H1 (cell line): Measurements from ENCODE around the gene KIF25. TPM values are rescaled to one million over a fixed set of nuclear protein-coding genes. Genes with fewer than 3 reads are reported as not detected.

Experiments
- CTCF ChIA-PET: fragments of 300-600 bp; sonication (Branson Sonifier 250); formaldehyde crosslinking; loops from one replicate; lab custom pipeline; 2021; ENCODE audit not compliant: partially characterized antibody; lab: Charles Lee
- POLR2A ChIA-PET: fragments of 300-600 bp; sonication (Branson Sonifier 250); formaldehyde crosslinking; loops from one replicate; lab custom pipeline; 2021; ENCODE audit warnings: inconsistent platforms; ENCODE audit not compliant: partially characterized antibody; lab: Charles Lee
- DNase-seq, 2 experiments: peaks; one replicate each; pipeline versions ENCODE4 v3.0.0 to v3.0.0-alpha.2; 2010 to 2022; ENCODE audit warnings: low spot score in 2 of 2, low read depth in 1 of 2, mixed read lengths in 1 of 2
- FAIRE-seq: peaks from 2 replicates; lab custom pipeline; 2011; peaks lifted over from hg19 to GRCh38; lab: Jason Lieb, UNC
- H2AFZ ChIP-seq: 2 replicates; pipeline ENCODE4 v1.8.1; 2012; ENCODE audit warnings: low read length, inconsistent platforms
- H2AK5ac ChIP-seq: 2 replicates; pipeline ENCODE4 v1.6.1; 2013; ENCODE audit warnings: low read depth, low read length
- H2BK120ac ChIP-seq: replicated peaks from 2 replicates; pipeline ENCODE3; 2013; ENCODE audit warnings: low read depth, low read length, inconsistent platforms
- H2BK12ac ChIP-seq: 2 replicates; pipeline ENCODE4 v1.6.1; 2013; ENCODE audit warnings: low read depth, low read length
- H2BK15ac ChIP-seq: 2 replicates; pipeline ENCODE4 v1.6.1; 2013; ENCODE audit warnings: low read length
- H2BK20ac ChIP-seq: 2 replicates; pipeline ENCODE4 v1.6.1; 2013; ENCODE audit warnings: low read length
- H2BK5ac ChIP-seq: 2 replicates; pipeline ENCODE4 v1.6.1; 2013; ENCODE audit warnings: low read depth, low read length
- H3K14ac ChIP-seq: 2 replicates; pipeline ENCODE4 v1.6.1; 2013; ENCODE audit warnings: inconsistent platforms; ENCODE audit not compliant: insufficient read length
- H3K18ac ChIP-seq: 2 replicates; pipeline ENCODE4 v1.6.1; 2013; ENCODE audit warnings: low read length; ENCODE audit errors: extremely low read depth
- H3K23ac ChIP-seq: 2 replicates; pipeline ENCODE4 v1.6.1; 2013; ENCODE audit warnings: inconsistent platforms; ENCODE audit not compliant: insufficient read length
- H3K23me2 ChIP-seq: 2 replicates; pipeline ENCODE4 v1.6.1; 2013; ENCODE audit warnings: low read depth, low read length
- H3K27ac ChIP-seq: 2 replicates; pipeline ENCODE4 v1.6.1; 2011; ENCODE audit warnings: low read depth, low read length, inconsistent platforms
- H3K27me3 ChIP-seq, 4 experiments: replicated peaks in 1 of 4; 1 replicate in 1 of 4; 2 replicates in 3 of 4; pipeline versions ENCODE4 v1.6.1 to v1.8.1; 2011 to 2013; ENCODE audit warnings: low read length in 3 of 4, mild to moderate bottlenecking in 3 of 4, inconsistent platforms in 2 of 4, mixed read lengths in 2 of 4, moderate library complexity in 1 of 4; ENCODE audit not compliant: control insufficient read depth in 3 of 4, insufficient read depth in 3 of 4; ENCODE audit errors: extremely low read depth in 1 of 4
- H3K36me3 ChIP-seq, 4 experiments: 2 replicates each; pipeline versions ENCODE4 v1.6.1 to v1.8.1; 2011 to 2013; ENCODE audit warnings: mild to moderate bottlenecking in 4 of 4, low read length in 3 of 4, moderate library complexity in 2 of 4, control low read depth in 1 of 4, inconsistent platforms in 1 of 4; ENCODE audit not compliant: insufficient read depth in 4 of 4, control insufficient read depth in 2 of 4
- H3K4ac ChIP-seq: replicated peaks from 2 replicates; pipeline ENCODE3; 2013; ENCODE audit warnings: low read length, low read depth, mixed read lengths, inconsistent platforms; ENCODE audit not compliant: insufficient read length
- H3K4me1 ChIP-seq, 4 experiments: replicated peaks in 1 of 4; 1 replicate in 1 of 4; 2 replicates in 3 of 4; pipeline versions ENCODE4 v1.6.1 to v1.8.1; 2011 to 2013; ENCODE audit warnings: low read length in 3 of 4, inconsistent platforms in 2 of 4, mixed read lengths in 1 of 4; ENCODE audit not compliant: insufficient read depth in 4 of 4, control insufficient read depth in 3 of 4
- H3K4me2 ChIP-seq, 2 experiments: 2 replicates each; pipeline versions ENCODE4 v1.6.1 to v1.8.1; 2011 to 2013; ENCODE audit warnings: low read depth in 2 of 2, low read length in 2 of 2, control low read depth in 1 of 2, inconsistent platforms in 1 of 2, mild to moderate bottlenecking in 1 of 2; ENCODE audit not compliant: insufficient read depth in 1 of 2
- H3K4me3 ChIP-seq, 4 experiments: fragments of 200-600, 300-600 bp in 1 of 4; sonication (generic), shearing (Covaris generic), sonication (Bioruptor Twin) in 1 of 4; 2 replicates each; pipeline versions ENCODE4 v1.5.1 to v1.8.1; 2011 to 2016; ENCODE audit warnings: low read length in 4 of 4, low read depth in 3 of 4, control low read depth in 2 of 4, inconsistent platforms in 2 of 4, mild to moderate bottlenecking in 2 of 4, mixed read lengths in 1 of 4, moderate library complexity in 1 of 4; ENCODE audit not compliant: insufficient read depth in 2 of 4; ENCODE audit errors: extremely low read depth in 1 of 4
- H3K56ac ChIP-seq: replicated peaks from 2 replicates; pipeline ENCODE3; 2013; ENCODE audit warnings: low read depth, mild to moderate bottlenecking, mixed read lengths, low read length, inconsistent platforms; ENCODE audit not compliant: insufficient read length
- H3K79me1 ChIP-seq: 2 replicates; pipeline ENCODE4 v1.6.1; 2013; ENCODE audit warnings: low read depth, low read length, control low read depth
- H3K79me2 ChIP-seq, 2 experiments: 2 replicates each; pipeline versions ENCODE4 v1.6.1 to v1.8.1; 2012 to 2013; ENCODE audit warnings: low read length in 2 of 2, mild to moderate bottlenecking in 2 of 2, inconsistent platforms in 1 of 2; ENCODE audit not compliant: insufficient read depth in 2 of 2, control insufficient read depth in 1 of 2
- H3K9ac ChIP-seq, 4 experiments: replicated peaks in 1 of 4; 1 replicate in 1 of 4; 2 replicates in 3 of 4; pipeline versions ENCODE4 v1.6.1 to v1.8.1; 2011 to 2013; ENCODE audit warnings: low read depth in 3 of 4, low read length in 3 of 4, control low read depth in 2 of 4, mild to moderate bottlenecking in 2 of 4, moderate library complexity in 2 of 4, inconsistent platforms in 1 of 4; ENCODE audit errors: extremely low read depth in 1 of 4
- H3K9me3 ChIP-seq, 2 experiments: 2 replicates each; pipeline versions ENCODE4 v1.6.1 to v1.8.1; 2012 to 2013; ENCODE audit warnings: mild to moderate bottlenecking in 2 of 2, moderate library complexity in 2 of 2, control low read depth in 1 of 2, inconsistent platforms in 1 of 2, low read depth in 1 of 2, low read length in 1 of 2, mixed read lengths in 1 of 2; ENCODE audit not compliant: insufficient read depth in 2 of 2
- H4K20me1 ChIP-seq, 2 experiments: replicated peaks in 1 of 2; 2 replicates each; pipeline versions ENCODE3 to v1.8.1; 2011 to 2013; ENCODE audit warnings: inconsistent platforms in 2 of 2, low read length in 2 of 2, mild to moderate bottlenecking in 1 of 2; ENCODE audit not compliant: insufficient read depth in 2 of 2, control insufficient read depth in 1 of 2
- H4K5ac ChIP-seq: 2 replicates; pipeline ENCODE4 v1.6.1; 2013; ENCODE audit warnings: low read length, low read depth, mixed read lengths, inconsistent platforms; ENCODE audit not compliant: insufficient read length
- H4K8ac ChIP-seq: 2 replicates; pipeline ENCODE4 v1.8.0; 2013; ENCODE audit warnings: mild to moderate bottlenecking, moderate library complexity, low read length, inconsistent platforms; ENCODE audit not compliant: insufficient read depth; ENCODE audit errors: extremely low read depth
- H4K91ac ChIP-seq: replicated peaks from 2 replicates; pipeline ENCODE3; 2013; ENCODE audit warnings: low read length, mixed read lengths, inconsistent platforms; ENCODE audit not compliant: insufficient read length
- CBX8 ChIP-seq: fragments of 300-800, 300-1000 bp; sonication (generic); IDR thresholded peaks from 2 replicates; pipeline ENCODE4 v1.7.1; 2016; ENCODE audit warnings: low read depth, low read length, borderline replicate concordance
- HDAC6 ChIP-seq: IDR thresholded peaks from one replicate; pipeline ENCODE4 v1.7.1; 2012; ENCODE audit warnings: low read depth, mild to moderate bottlenecking, inconsistent platforms, low read length, moderate library complexity
- POLR2A ChIP-seq, 2 experiments: IDR thresholded peaks; 1 replicate in 1 of 2; 2 replicates in 1 of 2; pipeline ENCODE4 v1.6.1; 2011; ENCODE audit warnings: low read depth in 2 of 2, low read length in 2 of 2, mild to moderate bottlenecking in 2 of 2; ENCODE audit errors: control extremely low read depth in 1 of 2
- RAD21 ChIP-seq, 2 experiments: IDR thresholded peaks in 1 of 2; conservative IDR thresholded peaks in 1 of 2; 2 replicates each; pipeline ENCODE4 v1.6.1; 2011; ENCODE audit warnings: low read depth in 2 of 2, low read length in 2 of 2, improper control_type of control experiment in 1 of 2, inconsistent platforms in 1 of 2, mild to moderate bottlenecking in 1 of 2, moderate library complexity in 1 of 2
- RBBP5 ChIP-seq: IDR thresholded peaks from 2 replicates; pipeline ENCODE4 v1.7.1; 2012; ENCODE audit warnings: low read depth, mild to moderate bottlenecking, inconsistent platforms, low read length, moderate library complexity, borderline replicate concordance
- SAP30 ChIP-seq: fragments of 300-600 bp; sonication (generic); IDR thresholded peaks from 2 replicates; pipeline ENCODE4 v1.7.1; 2012; ENCODE audit warnings: low read length, moderate library complexity, mild to moderate bottlenecking, inconsistent platforms; ENCODE audit not compliant: insufficient read depth, insufficient replicate concordance
- SP1 ChIP-seq: IDR thresholded peaks from 2 replicates; pipeline ENCODE4 v1.6.1; 2011; ENCODE audit warnings: low read depth, low read length
- YY1 ChIP-seq: IDR thresholded peaks from 2 replicates; pipeline ENCODE4 v1.6.1; 2011; ENCODE audit warnings: low read depth, mild to moderate bottlenecking, low read length
- WGBS, 2 experiments: shearing (Covaris generic) in 1 of 2; methylation state at CpG; one replicate each; pipeline versions ENCODE4 v1.1.6 to v1.1.7; 2013 to 2015; ENCODE audit warnings: low lambda C conversion rate in 2 of 2, mixed read lengths in 2 of 2, inconsistent platforms in 1 of 2, low coverage in 1 of 2, missing lambda C conversion rate in 1 of 2; ENCODE audit not compliant: insufficient replicate concordance in 2 of 2, insufficient coverage in 1 of 2, insufficient read length in 1 of 2; ENCODE audit errors: extremely low coverage in 1 of 2, missing lambda C conversion rate in 1 of 2; 5-methylcytosine and 5-hydroxymethylcytosine counted together
- polyA plus RNA-seq, 7 experiments: library from polyadenylated mRNA; depleted of rRNA in 3 of 7; stranded (reverse) in 5 of 7; unstranded in 2 of 7; fragments of >200 nt in 5 of 7; fragments of 200-250 nt in 2 of 7; gene quantifications; 1 replicate in 5 of 7; 2 replicates in 1 of 7; 4 replicates in 1 of 7; pipeline versions ENCODE4 v1.2.1 to v1.2.3, GENCODE V29; 2011 to 2013; ENCODE audit warnings: missing spikeins in 2 of 7, mixed read lengths in 2 of 7
- total RNA-seq: library from RNA; stranded (reverse); fragmentation: NEBNext Ultra II Directional; extraction: Animal tissue kit (Norgen Biotek cat#: 25700); gene quantifications from 2 replicates; pipeline ENCODE4 v1.2.1, GENCODE V29; 2021

KIF25 gene
- total and polyA plus RNA-seq, 2 of the 8 experiments (the other 6 are each of a cell fraction or from before 2014, with no cell fraction given) = 1.5 to 2.0 TPM

DNA sequence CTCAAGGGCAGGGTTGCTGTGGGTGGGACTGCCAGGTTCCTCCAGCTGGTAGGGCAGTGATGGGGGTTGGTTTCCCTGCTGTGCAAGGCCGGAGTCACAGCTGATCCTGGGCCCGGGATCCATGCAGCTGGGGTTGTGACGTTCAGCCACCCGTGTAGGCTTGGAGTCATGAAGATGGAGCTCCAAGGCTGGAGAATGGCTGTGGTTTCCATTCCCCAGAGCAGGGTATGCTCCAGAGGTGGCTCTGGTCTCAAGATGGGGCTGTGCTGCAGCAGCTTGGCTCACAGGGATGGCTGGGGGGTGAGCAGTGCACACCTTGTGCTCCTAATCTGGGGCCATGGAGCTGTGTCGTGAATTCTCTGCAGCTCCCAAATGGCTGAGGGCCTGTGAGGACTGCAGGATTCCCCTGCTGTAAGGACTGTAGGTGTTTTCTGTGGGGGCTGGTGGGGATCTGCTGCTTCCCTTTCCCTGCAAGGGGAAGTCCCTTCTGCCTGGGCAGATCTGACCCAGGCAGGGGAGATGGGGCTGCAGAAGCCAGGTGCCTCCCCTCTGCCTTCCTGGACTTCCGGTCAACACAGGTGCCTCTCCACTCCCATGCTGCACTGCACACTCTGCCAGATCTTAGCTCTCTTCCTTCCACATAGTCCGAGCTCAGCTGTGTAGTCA lies 15.9 kb downstream of the KIF25 start:
- no peak for FAIRE-seq
- Histone ChIP-seq H3K18ac (no peak overlapping the region), H3K23ac (no peak overlapping the region), H3K14ac (no peak overlapping the region), H3K56ac (no peak overlapping the region), H3K27me3 (no peaks in the 10 kb centered on the region), H3K27ac (no peak overlapping the region), H3K9me3 (peaks cover 4 to 8% of the 10 kb centered on the region in 2 experiments; a peak in 2 of 4 replicates), H2BK120ac (peak overlapping the region; percentile 50), H4K91ac (peak overlapping the region; percentile 9), H4K5ac (no peak overlapping the region), H3K4me1 (peaks cover 0 to 7% (median 2%) of the 10 kb centered on the region in 4 experiments; a peak in 3 of 7 replicates), H2BK12ac (no peak overlapping the region), H2BK20ac (no peak overlapping the region), H2AK5ac (no peak overlapping the region), H3K23me2 (peaks cover 2% of the 10 kb centered on the region), H3K79me2 (no peaks in the 10 kb centered on the region), H4K8ac (no peak overlapping the region), H2BK5ac (no peak overlapping the region), H3K9ac (no peak overlapping the region), H3K36me3 (no peaks in the 10 kb centered on the region), H3K4ac (no peak overlapping the region), H2AFZ (no peak overlapping the region), H3K4me3 (no peak overlapping the region), H3K4me2 (no peak overlapping the region), H4K20me1 (no peaks in the 10 kb centered on the region), H2BK15ac (no peak overlapping the region), H3K79me1 (no peaks in the 10 kb centered on the region)
- ChIA-PET POLR2A (interaction anchor here (0.9 to 1.2 kb wide), 2 partner anchors 9 to 10 kb away, joined by 3 to 6 read pairs; no protein-coding TSS in a partner anchor), CTCF (interaction anchor here (0.6 to 2.2 kb wide), 5 partner anchors 16 to 1212 kb away, joined by 3 to 10 read pairs (median 3); partner anchors contain the start of gene KIF25)
- DNase-seq = peak in 1 of 2 experiments; percentile 20
- WGBS, 2 experiments = 89% methylated on average over 7 of the region's 7 CpGs; no CpG with 5 or more reads in 1 of the 2 experiments
- TF ChIP-seq POLR2A (IDR thresholded peaks at IDR 0.05; ENCODE audit: control extremely low read depth in 1 of 2, low read depth in 2 of 2, low read length in 2 of 2) (no peak), HDAC6 (no peak), RBBP5 (no peak), YY1 (no peak), SP1 (no peak), CBX8 (no peak), SAP30 (no peak), RAD21 (IDR thresholded peaks at IDR 0.05 in 1 of 2, conservative IDR thresholded peaks at IDR 0.05 in 1 of 2; ENCODE audit: low read depth in 2 of 2, low read length in 2 of 2) (no peak)
